HG02678 (cell line): ENCODE data around the gene DST.

Experiments used
- ATAC-seq: cut with Tn5 transposase; IDR thresholded peaks from one replicate; pipeline ENCODE4 v1.9.1; 2021; ENCODE audit warnings: mild to moderate bottlenecking, moderate library complexity; ENCODE audit not compliant: unreplicated experiment

The DST gene

GRCh38 chr6:56488281-56488680, 154.4 kb downstream of the DST start:
- ATAC-seq: no peak

- no peak for ATAC-seq
Measured at GRCh38 chr6:56486681-56487080, 156.0 kb downstream of the DST start.

- ATAC-seq: no peak
Measured at GRCh38 chr6:56484669-56485068, 158.0 kb downstream of the DST start.

- no peak for ATAC-seq
Measured at GRCh38 chr6:56483929-56484328, 158.8 kb downstream of the DST start.

GRCh38 chr6:56482525-56482924, 160.2 kb downstream of the DST start:
- no peak for ATAC-seq

GRCh38 chr6:56481957-56482356, 160.7 kb downstream of the DST start:
- no peak for ATAC-seq

- no peak for ATAC-seq
Measured at GRCh38 chr6:56480654-56481337, 161.9 kb downstream of the DST start.

- no peak for ATAC-seq
Measured at GRCh38 chr6:56480246-56480645, 162.4 kb downstream of the DST start.

- no peak for ATAC-seq
Measured at GRCh38 chr6:56479381-56479780, 163.3 kb downstream of the DST start.

- no peak for ATAC-seq
Measured at GRCh38 chr6:56478202-56478601, 164.5 kb downstream of the DST start.

- ATAC-seq: no peak
Measured at GRCh38 chr6:56477241-56477640, 165.4 kb downstream of the DST start.

GRCh38 chr6:56475736-56476457, 166.8 kb downstream of the DST start:
- ATAC-seq: no peak

GRCh38 chr6:56474532-56474931, 168.2 kb downstream of the DST start:
- ATAC-seq: no peak

GRCh38 chr6:56463443-56463842, 179.2 kb downstream of the DST start:
- no peak for ATAC-seq

- ATAC-seq: no peak
Measured at GRCh38 chr6:56459030-56459805, 183.5 kb downstream of the DST start.

- ATAC-seq: no peak
Measured at GRCh38 chr6:56458324-56458884, 184.3 kb downstream of the DST start.

GRCh38 chr6:56456785-56457184, 185.9 kb downstream of the DST start:
- ATAC-seq: no peak

GRCh38 chr6:56450882-56451739, 191.6 kb downstream of the DST start:
- no peak for ATAC-seq

- no peak for ATAC-seq
Measured at GRCh38 chr6:56450376-56450775, 192.3 kb downstream of the DST start.

- ATAC-seq: no peak
Measured at GRCh38 chr6:56448046-56448445, 194.6 kb downstream of the DST start.

- ATAC-seq: no peak
Measured at GRCh38 chr6:56445818-56446217, 196.9 kb downstream of the DST start.
